A549 (cell line): Measurements from ENCODE around the gene TBL1XR1. TPM values are rescaled to one million over a fixed set of nuclear protein-coding genes. Genes with fewer than 3 reads are reported as not detected.
A peak's percentile ranks its signal among the peaks of the same experiment; 100 is the strongest.

Experiments used
- ATAC-seq, 2 experiments: fragments of 200-7000 bp in 1 of 2; fragments of >200 bp in 1 of 2; cut with Nextera tagmentation in 1 of 2; cut with Tn5 transposase in 1 of 2; 3 replicates each; pipeline versions ENCODE4 v1.8.0 to v1.9.1; 2018 to 2020; ENCODE audit warnings: mild to moderate bottlenecking in 1 of 2, moderate library complexity in 1 of 2
- CTCF ChIA-PET: fragments of 300-600 bp; sonication (Branson Sonifier 250); formaldehyde crosslinking; extraction: SDS; loops from one replicate; lab custom pipeline; 2021; ENCODE audit warnings: antibody characterized with exemption, inconsistent platforms; lab: Yijun Ruan, JAX
- POLR2A ChIA-PET: fragments of 350-600 bp; formaldehyde crosslinking; extraction: SDS; loops from one replicate; lab custom pipeline; 2021; ENCODE audit warnings: antibody characterized with exemption, inconsistent platforms; lab: Yijun Ruan, JAX
- DNase-seq, 2 experiments: peaks; one replicate each; pipeline versions ENCODE4 v3.0.0 to v3.0.0-alpha.2; 2011 to 2016; ENCODE audit warnings: low read depth in 1 of 2, low spot score in 1 of 2
- FAIRE-seq: peaks from 2 replicates; lab custom pipeline; 2011; peaks lifted over from hg19 to GRCh38; lab: Jason Lieb, UNC
- H3K27ac ChIP-seq, 2 experiments: fragments of >200 bp; sonication (Bioruptor Twin); formaldehyde crosslinking; 3 replicates each; pipeline ENCODE4 v1.5.1; 2016 to 2017
- H3K4me1 ChIP-seq: fragments of >200 bp; sonication (Bioruptor Twin); formaldehyde crosslinking; 3 replicates; pipeline ENCODE4 v1.6.1; 2016
- H3K4me2 ChIP-seq: fragments of >200 bp; sonication (Bioruptor Twin); formaldehyde crosslinking; 3 replicates; pipeline ENCODE4 v1.6.1; 2016
- H3K4me3 ChIP-seq: fragments of >200 bp; sonication (Bioruptor Twin); formaldehyde crosslinking; 3 replicates; pipeline ENCODE4 v1.5.1; 2016
- H3K9me3 ChIP-seq: fragments of >200 bp; sonication (Bioruptor Twin); formaldehyde crosslinking; 3 replicates; pipeline ENCODE4 v1.6.1; 2016
- BCL3 ChIP-seq: fragments of >200 bp; sonication (Bioruptor Twin); formaldehyde crosslinking; IDR thresholded peaks from 3 replicates; pipeline ENCODE4 v1.6.1; 2016
- CEBPB ChIP-seq, 2 experiments: fragments of >200 bp in 1 of 2; sonication (Bioruptor Twin) in 1 of 2; formaldehyde crosslinking in 1 of 2; IDR thresholded peaks; 2 replicates each; pipeline ENCODE4 v1.6.1; 2012 to 2016
- CHD4 ChIP-seq: fragments of 200-600 bp; sonication (generic); IDR thresholded peaks from 2 replicates; pipeline ENCODE4 v1.6.1; 2016; ENCODE audit warnings: antibody characterized with exemption, mild to moderate bottlenecking, borderline replicate concordance
- FOXS1 ChIP-seq: fragments of 250-450 bp; sonication (Bioruptor Pico); IDR thresholded peaks from 2 replicates; pipeline ENCODE4 v1.5.0; 2020; ENCODE audit warnings: mild to moderate bottlenecking, moderate library complexity
- GATA3 ChIP-seq: IDR thresholded peaks from 2 replicates; pipeline ENCODE4 v1.6.1; 2012; ENCODE audit warnings: borderline replicate concordance
- JUN ChIP-seq, 2 experiments: fragments of >200 bp; sonication (Bioruptor Twin); formaldehyde crosslinking; IDR thresholded peaks; 2 replicates in 1 of 2; 3 replicates in 1 of 2; pipeline ENCODE4 v1.6.1; 2016 to 2017
- KDM1A ChIP-seq: fragments of 200-600 bp; sonication (generic); IDR thresholded peaks from 2 replicates; pipeline ENCODE4 v1.6.1; 2016; ENCODE audit warnings: low read depth, mild to moderate bottlenecking
- KDM5A ChIP-seq: fragments of 200-600 bp; sonication (generic); IDR thresholded peaks from 2 replicates; pipeline ENCODE4 v1.6.1; 2016; ENCODE audit warnings: antibody characterized with exemption, mild to moderate bottlenecking
- MAX ChIP-seq: IDR thresholded peaks from 2 replicates; pipeline ENCODE4 v1.6.1; 2012
- MYC ChIP-seq: IDR thresholded peaks from 2 replicates; pipeline ENCODE4 v1.6.1; 2012; ENCODE audit warnings: mild to moderate bottlenecking, inconsistent platforms, low read length, improper control_type of control experiment, borderline replicate concordance
- NFE2L2 ChIP-seq: fragments of 150-350 bp; conservative IDR thresholded peaks from 2 replicates; pipeline ENCODE4 v1.6.1; 2014; ENCODE audit warnings: low read length
- NR3C1 ChIP-seq: fragments of >200 bp; sonication (Bioruptor Twin); formaldehyde crosslinking; IDR thresholded peaks from 3 replicates; pipeline ENCODE4 v1.6.1; 2017
- PBX3 ChIP-seq: IDR thresholded peaks from 2 replicates; pipeline ENCODE4 v1.6.1; 2012
- PHF8 ChIP-seq: fragments of 200-600 bp; sonication (generic); IDR thresholded peaks from 2 replicates; pipeline ENCODE4 v1.6.1; 2016; ENCODE audit warnings: low read depth, mild to moderate bottlenecking, antibody characterized with exemption, moderate library complexity, borderline replicate concordance
- POLR2AphosphoS2 ChIP-seq: conservative IDR thresholded peaks from 2 replicates; pipeline ENCODE4 v1.6.1; 2012; ENCODE audit warnings: low read length, improper control_type of control experiment, inconsistent platforms
- RARB ChIP-seq: fragments of 250-450 bp; sonication (Bioruptor Pico); IDR thresholded peaks from 2 replicates; pipeline ENCODE4 v1.8.0; 2021; ENCODE audit warnings: mild to moderate bottlenecking, moderate library complexity
- RCOR1 ChIP-seq: fragments of 150-350 bp; IDR thresholded peaks from 2 replicates; pipeline ENCODE4 v1.6.1; 2014; ENCODE audit warnings: antibody characterized with exemption, low read length, low read depth
- REST ChIP-seq: fragments of 200-600 bp; sonication (generic); IDR thresholded peaks from 2 replicates; pipeline ENCODE4 v1.6.1; 2016; ENCODE audit warnings: antibody characterized with exemption, mild to moderate bottlenecking, moderate library complexity
- RNF2 ChIP-seq: fragments of 200-600 bp; sonication (generic); IDR thresholded peaks from 2 replicates; pipeline ENCODE4 v1.6.1; 2016; ENCODE audit warnings: low read depth, mild to moderate bottlenecking, antibody characterized with exemption, moderate library complexity, borderline replicate concordance
- SREBF2 ChIP-seq: fragments of 450-650 bp; IDR thresholded peaks from 2 replicates; pipeline ENCODE4 v1.6.1; 2014; ENCODE audit warnings: mild to moderate bottlenecking, moderate library complexity
- TFCP2L1 ChIP-seq: fragments of 250-450 bp; sonication (Bioruptor Pico); IDR thresholded peaks from 2 replicates; pipeline ENCODE4 v1.5.0; 2021; ENCODE audit warnings: mild to moderate bottlenecking
- TP53 ChIP-seq: fragments of 250-450 bp; sonication (Bioruptor Pico); IDR thresholded peaks from 2 replicates; pipeline ENCODE4 v1.5.0; 2021; ENCODE audit warnings: mild to moderate bottlenecking, moderate library complexity
- ZFP36 ChIP-seq: fragments of 450-650 bp; IDR thresholded peaks from 2 replicates; pipeline ENCODE4 v1.6.1; 2014; ENCODE audit warnings: borderline replicate concordance; ENCODE audit not compliant: partially characterized antibody
- WGBS: methylation state at CpG from one replicate; pipeline ENCODE4 v1.1.6; 2017; ENCODE audit errors: missing lambda C conversion rate; 5-methylcytosine and 5-hydroxymethylcytosine counted together
- polyA plus RNA-seq, 4 experiments: library from polyadenylated mRNA; depleted of rRNA in 3 of 4; stranded (reverse); fragments of >200 nt; fragmentation: RNase III in 1 of 4; extraction: RNeasy Plus Mini Kit Qiagen cat#74134 plus additional on column Dnase treatment in 1 of 4; gene quantifications; 2 replicates in 3 of 4; 3 replicates in 1 of 4; pipeline ENCODE4 v1.2.3, GENCODE V29; 2011 to 2017

Gene TBL1XR1
- polyA plus RNA-seq, 2 of the 4 experiments (the other 2 are of a cell fraction): 41.4 to 106 TPM

- peaks cover 61% of the 10 kb centered on the region for H3K4me1 ChIP-seq
- FAIRE-seq: no peak
- ChIA-PET POLR2A (no interaction called here), CTCF (no interaction called here)
- no peak overlapping the region for H3K27ac ChIP-seq
- peak overlapping the region; percentile 61; the same call in 2 of the 3 replicates for H3K4me2 ChIP-seq
- H3K4me3 ChIP-seq: no peak overlapping the region
- 73% methylated on average over 2 of the region's 2 CpGs for WGBS
- DNase-seq: no peak
- no peak for ATAC-seq
- no peaks in the 10 kb centered on the region for H3K9me3 ChIP-seq
- TF ChIP-seq NFE2L2 (no peak), NR3C1 (no peak), RCOR1 (no peak), POLR2AphosphoS2 (no peak), GATA3 (no peak), ZFP36 (no peak), CEBPB (IDR thresholded peaks at IDR 0.05) (no peak), REST (no peak), CHD4 (no peak)
Observed at GRCh38 chr3:177110386-177110785, 86.9 kb downstream of the TBL1XR1 start.

GRCh38 chr3:177109688-177110330 lies 87.5 kb downstream of the TBL1XR1 start:
- Histone ChIP-seq H3K9me3 (no peaks in the 10 kb centered on the region), H3K4me1 (peaks cover 66% of the 10 kb centered on the region), H3K4me3 (no peak overlapping the region), H3K27ac (no peak overlapping the region), H3K4me2 (peak overlapping the region; percentile 61)
- ATAC-seq (peak; percentile 50 to 69; a peak in 5 of 6 replicates), DNase-seq (peak in 1 of 2 experiments; percentile 4), FAIRE-seq (no peak)
- WGBS: 40% methylated on average over 5 of the region's 5 CpGs
- TF ChIP-seq RNF2: no peak
- CTCF ChIA-PET: no interaction called here
- POLR2A ChIA-PET: no interaction called here

- TF ChIP-seq PHF8 (no peak), ZFP36 (no peak), TP53 (no peak), JUN (IDR thresholded peaks at IDR 0.05) (no peak), RARB (CRISPR knock-in tag) (no peak)
- TF ChIP-seq, all 56 proteins: peak for 0
- Histone ChIP-seq H3K4me2 (peak overlapping the region; percentile 61), H3K4me1 (peaks cover 71% of the 10 kb centered on the region), H3K27ac (no peak overlapping the region), H3K4me3 (no peak overlapping the region), H3K9me3 (no peaks in the 10 kb centered on the region)
- WGBS: 24% methylated on average over 2 of the region's 2 CpGs
- ChIA-PET CTCF (no interaction called here), POLR2A (no interaction called here)
- DNase-seq (no peak), FAIRE-seq (no peak), ATAC-seq (no peak)
Observed at GRCh38 chr3:177108648-177109047, 88.6 kb downstream of the TBL1XR1 start.

GRCh38 chr3:177107461-177108239 lies 89.6 kb downstream of the TBL1XR1 start:
- POLR2A ChIA-PET: no interaction called here
- ATAC-seq (no peak), DNase-seq (no peak), FAIRE-seq (no peak)
- 93% methylated on average over 6 of the region's 6 CpGs for WGBS
- Histone ChIP-seq H3K9me3 (no peaks in the 10 kb centered on the region), H3K4me2 (no peak overlapping the region), H3K4me1 (peaks cover 71% of the 10 kb centered on the region), H3K4me3 (no peak overlapping the region), H3K27ac (no peak overlapping the region)
- TF ChIP-seq TFCP2L1 (CRISPR knock-in tag) (no peak), PHF8 (no peak), MYC (no peak), BCL3 (no peak), KDM1A (no peak), KDM5A (no peak), MAX (no peak), PBX3 (no peak), NR3C1 (no peak), FOXS1 (CRISPR knock-in tag) (no peak), SREBF2 (no peak)
- CTCF ChIA-PET: interaction anchor here (0.7 kb wide), 1 partner anchor 45 kb away, joined by 3 read pairs; no protein-coding TSS in a partner anchor
